DOHH2 (cell line): ENCODE data around the gene TGFBR3.

Experiments
- H3F3A ChIP-seq: fragments of 200-600 bp; sonication (generic), shearing (Covaris generic); 2 replicates; pipeline ENCODE4 v1.6.0; 2016; ENCODE audit warnings: antibody characterized with exemption, mild to moderate bottlenecking; ENCODE audit not compliant: control insufficient read depth, insufficient read depth
- H3K27ac ChIP-seq: fragments of 200-600 bp; sonication (generic); 2 replicates; pipeline ENCODE4 v1.5.1; 2014; ENCODE audit warnings: low read depth, mild to moderate bottlenecking, low read length, moderate library complexity
- H3K27me3 ChIP-seq: fragments of 200-600 bp; sonication (generic); 2 replicates; pipeline ENCODE4 v1.6.1; 2014; ENCODE audit warnings: mild to moderate bottlenecking, low read length, mixed read lengths; ENCODE audit not compliant: control insufficient read depth
- H3K36me3 ChIP-seq: fragments of 200-600 bp; sonication (generic); 2 replicates; pipeline ENCODE4 v1.6.1; 2014; ENCODE audit warnings: mild to moderate bottlenecking, low read length, moderate library complexity, mixed read lengths; ENCODE audit not compliant: control insufficient read depth
- H3K4me1 ChIP-seq: fragments of 200-600 bp; sonication (generic); 2 replicates; pipeline ENCODE4 v1.6.1; 2014; ENCODE audit warnings: mild to moderate bottlenecking, low read length, mixed read lengths; ENCODE audit not compliant: control insufficient read depth
- H3K4me2 ChIP-seq: fragments of 200-600 bp; sonication (generic); 2 replicates; pipeline ENCODE4 v1.6.0; 2014; ENCODE audit warnings: mild to moderate bottlenecking, low read length, moderate library complexity
- H3K4me3 ChIP-seq: fragments of 200-600 bp; sonication (generic); 2 replicates; pipeline ENCODE4 v1.5.1; 2014; ENCODE audit warnings: mild to moderate bottlenecking, low read length, mixed read lengths
- H3K79me2 ChIP-seq: fragments of 200-600 bp; sonication (generic); 2 replicates; pipeline ENCODE4 v1.6.1; 2014; ENCODE audit warnings: mild to moderate bottlenecking, low read length, mixed read lengths; ENCODE audit not compliant: control insufficient read depth
- H3K9me2 ChIP-seq: fragments of 200-600 bp; sonication (generic); replicated peaks from 2 replicates; pipeline ENCODE4 v1.6.1; 2014; ENCODE audit warnings: mild to moderate bottlenecking, low read length, mixed read lengths; ENCODE audit not compliant: control insufficient read depth
- H3K9me3 ChIP-seq: fragments of 200-600 bp; sonication (generic); 2 replicates; pipeline ENCODE4 v1.6.1; 2014; ENCODE audit warnings: antibody characterized with exemption, low read length, mixed read lengths; ENCODE audit not compliant: control insufficient read depth, insufficient read depth
- H4K20me1 ChIP-seq: fragments of 200-600 bp; sonication (generic); 2 replicates; pipeline ENCODE4 v1.6.0; 2014; ENCODE audit warnings: low read depth, mild to moderate bottlenecking, antibody characterized with exemption, low read length, moderate library complexity; ENCODE audit not compliant: control insufficient read depth, insufficient read depth
- EZH2phosphoT487 ChIP-seq: fragments of 200-600 bp; sonication (generic); IDR thresholded peaks from 2 replicates; pipeline ENCODE4 v1.6.1; 2017; ENCODE audit warnings: borderline replicate concordance, mild to moderate bottlenecking, antibody characterized with exemption, low read length, moderate library complexity, mixed read lengths
- TF ChIP-seq, protein P1 (sequence below): fragments of 200-600 bp; sonication (generic); IDR thresholded peaks from one replicate; pipeline ENCODE4 v1.5.1; 2014; ENCODE audit warnings: antibody characterized with exemption, mild to moderate bottlenecking, low read depth, low read length; ENCODE audit not compliant: poor library complexity, severe bottlenecking

The TGFBR3 gene

DNA sequence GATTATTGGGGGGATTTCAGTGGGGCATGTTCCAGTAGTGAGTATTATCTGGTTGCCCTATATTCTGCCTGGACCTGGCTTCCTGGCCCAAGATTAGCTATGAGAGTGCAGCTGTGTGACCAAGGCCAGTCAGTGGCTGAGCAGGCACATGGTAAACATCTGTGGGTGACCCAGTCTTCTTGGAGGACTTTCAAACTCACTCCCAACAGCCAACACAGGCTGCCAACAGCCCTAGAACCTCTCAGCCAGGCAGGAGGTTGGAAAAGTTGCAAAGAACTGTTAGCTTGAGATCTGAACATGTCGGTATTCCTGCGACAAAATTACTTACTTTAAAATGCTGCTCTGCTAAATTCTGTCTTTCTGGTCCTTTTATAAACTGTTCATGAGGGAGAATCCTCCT is 192.4 kb downstream of the TGFBR3 start:
- Histone ChIP-seq H4K20me1 (no peaks in the 10 kb centered on the region), H3K27ac (no peak overlapping the region), H3K4me2 (no peak overlapping the region), H3K27me3 (no peaks in the 10 kb centered on the region), H3K4me1 (no peaks in the 10 kb centered on the region), H3K9me3 (no peaks in the 10 kb centered on the region), H3K9me2 (no peaks in the 10 kb centered on the region), H3K4me3 (no peak overlapping the region), H3F3A (no peaks in the 10 kb centered on the region), H3K36me3 (no peaks in the 10 kb centered on the region), H3K79me2 (no peaks in the 10 kb centered on the region)
- TF ChIP-seq EZH2phosphoT487 = no peak
- TF ChIP-seq, protein P1, sequence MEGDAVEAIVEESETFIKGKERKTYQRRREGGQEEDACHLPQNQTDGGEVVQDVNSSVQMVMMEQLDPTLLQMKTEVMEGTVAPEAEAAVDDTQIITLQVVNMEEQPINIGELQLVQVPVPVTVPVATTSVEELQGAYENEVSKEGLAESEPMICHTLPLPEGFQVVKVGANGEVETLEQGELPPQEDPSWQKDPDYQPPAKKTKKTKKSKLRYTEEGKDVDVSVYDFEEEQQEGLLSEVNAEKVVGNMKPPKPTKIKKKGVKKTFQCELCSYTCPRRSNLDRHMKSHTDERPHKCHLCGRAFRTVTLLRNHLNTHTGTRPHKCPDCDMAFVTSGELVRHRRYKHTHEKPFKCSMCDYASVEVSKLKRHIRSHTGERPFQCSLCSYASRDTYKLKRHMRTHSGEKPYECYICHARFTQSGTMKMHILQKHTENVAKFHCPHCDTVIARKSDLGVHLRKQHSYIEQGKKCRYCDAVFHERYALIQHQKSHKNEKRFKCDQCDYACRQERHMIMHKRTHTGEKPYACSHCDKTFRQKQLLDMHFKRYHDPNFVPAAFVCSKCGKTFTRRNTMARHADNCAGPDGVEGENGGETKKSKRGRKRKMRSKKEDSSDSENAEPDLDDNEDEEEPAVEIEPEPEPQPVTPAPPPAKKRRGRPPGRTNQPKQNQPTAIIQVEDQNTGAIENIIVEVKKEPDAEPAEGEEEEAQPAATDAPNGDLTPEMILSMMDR = no peak

DNA sequence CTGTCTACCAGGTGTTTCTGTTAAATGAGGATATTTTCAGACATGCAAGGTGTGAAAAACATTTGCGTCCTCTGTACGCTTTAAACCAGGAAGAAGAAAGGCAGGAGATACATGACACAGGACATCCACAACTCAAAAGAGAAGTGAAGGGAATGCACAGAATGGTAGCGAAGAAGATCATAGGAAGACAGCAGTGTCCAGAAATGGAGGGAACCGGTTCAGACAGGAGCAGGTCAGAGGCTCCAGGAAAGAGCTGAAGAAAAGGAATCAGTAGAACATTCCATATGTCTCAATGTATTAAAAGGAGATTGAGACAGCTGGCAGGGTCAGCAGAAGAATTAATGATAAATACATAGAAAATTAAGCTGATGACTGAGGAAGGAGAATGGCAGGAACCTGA is 194.4 kb downstream of the TGFBR3 start:
- Histone ChIP-seq H3K9me2 (no peaks in the 10 kb centered on the region), H3K9me3 (no peaks in the 10 kb centered on the region), H3F3A (no peaks in the 10 kb centered on the region), H3K79me2 (no peaks in the 10 kb centered on the region), H4K20me1 (no peaks in the 10 kb centered on the region), H3K4me3 (no peak overlapping the region), H3K4me2 (no peak overlapping the region), H3K36me3 (no peaks in the 10 kb centered on the region), H3K27ac (no peak overlapping the region), H3K27me3 (no peaks in the 10 kb centered on the region), H3K4me1 (no peaks in the 10 kb centered on the region)
- no peak for TF ChIP-seq EZH2phosphoT487
- TF ChIP-seq, protein P1 = no peak

DNA sequence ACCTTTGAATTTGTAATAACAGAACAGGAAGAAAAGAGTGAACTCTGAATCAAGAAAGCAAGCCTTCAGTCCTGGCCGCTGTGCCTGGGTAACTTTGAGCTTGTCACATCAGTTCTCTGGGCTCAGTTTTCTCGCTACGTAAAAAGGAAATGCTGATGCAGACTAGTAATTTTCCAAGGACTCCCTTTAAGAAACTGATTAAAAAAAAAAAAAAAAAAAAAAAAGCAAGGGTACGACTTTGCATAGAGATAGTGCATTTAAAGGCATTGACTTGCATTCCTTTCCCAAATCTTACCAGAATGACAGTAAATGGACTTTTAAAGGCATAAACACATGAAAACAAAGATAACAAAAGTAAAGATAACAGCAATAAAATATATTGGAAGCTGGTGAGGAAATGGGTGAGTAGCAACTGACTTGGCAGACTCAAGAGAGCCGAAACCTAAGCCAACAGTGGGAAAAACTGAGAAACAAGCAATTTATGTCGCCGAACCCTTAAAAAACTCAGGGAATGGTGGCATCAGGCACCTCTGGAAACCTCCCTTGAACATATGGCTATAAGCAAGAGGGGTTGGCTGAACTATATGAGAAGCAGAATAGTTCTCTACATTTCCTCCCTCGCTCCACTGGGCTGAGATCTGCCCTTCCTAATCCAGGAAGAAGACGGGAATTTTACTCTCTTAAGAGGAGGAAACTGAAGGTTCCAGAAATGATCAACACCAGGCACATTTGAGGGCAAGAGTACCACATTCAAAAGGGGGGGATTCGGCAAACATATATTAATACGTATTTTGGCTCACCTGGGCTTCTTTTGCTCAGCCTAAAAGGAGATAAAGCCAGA is 196.1 kb downstream of the TGFBR3 start:
- TF ChIP-seq, protein P1 = no peak
- no peak for TF ChIP-seq EZH2phosphoT487

More for the DNA sequence above, 196.1 kb downstream of the TGFBR3 start:
- Histone ChIP-seq H3K4me2 (no peak overlapping the region), H3K9me2 (no peaks in the 10 kb centered on the region), H3K27ac (no peak overlapping the region), H3K4me1 (no peaks in the 10 kb centered on the region), H3K4me3 (no peak overlapping the region), H3K27me3 (no peaks in the 10 kb centered on the region), H3K36me3 (no peaks in the 10 kb centered on the region), H3F3A (no peaks in the 10 kb centered on the region), H3K9me3 (no peaks in the 10 kb centered on the region), H4K20me1 (no peaks in the 10 kb centered on the region), H3K79me2 (no peaks in the 10 kb centered on the region)
